HEK293T (cell line): ENCODE measurements around the gene PRKAR1B.

Source experiments
- CTCF ChIA-PET: fragments of 350-600 bp; formaldehyde crosslinking; extraction: SDS; loops from one replicate; lab custom pipeline; 2021; ENCODE audit warnings: antibody characterized with exemption, inconsistent platforms; lab: Yijun Ruan, JAX
- POLR2A ChIA-PET: fragments of 350-600 bp; formaldehyde crosslinking; extraction: SDS; loops from one replicate; lab custom pipeline; 2020; ENCODE audit warnings: antibody characterized with exemption, inconsistent platforms; lab: Yijun Ruan, JAX
- DNase-seq: peaks from one replicate; pipeline ENCODE4 v3.0.0; 2012; ENCODE audit warnings: mixed read lengths; ENCODE audit errors: extremely low spot score
- ARNT ChIP-seq: fragments of 450-650 bp; IDR thresholded peaks from 2 replicates; pipeline ENCODE4 v1.6.1; 2017; ENCODE audit warnings: mild to moderate bottlenecking
- BHLHE40 ChIP-seq: fragments of 450-650 bp; IDR thresholded peaks from 2 replicates; pipeline ENCODE4 v1.6.1; 2016; ENCODE audit warnings: mild to moderate bottlenecking, moderate library complexity, borderline replicate concordance
- CTBP1 ChIP-seq: fragments of 450-650 bp; IDR thresholded peaks from 2 replicates; pipeline ENCODE4 v1.6.1; 2016; ENCODE audit warnings: borderline replicate concordance
- ELF4 ChIP-seq: fragments of 450-650 bp; IDR thresholded peaks from 2 replicates; pipeline ENCODE4 v1.6.1; 2017; ENCODE audit warnings: antibody characterized with exemption
- FOXA1 ChIP-seq: fragments of 450-650 bp; IDR thresholded peaks from 2 replicates; pipeline ENCODE4 v1.6.1; 2016; ENCODE audit warnings: mild to moderate bottlenecking
- FOXK2 ChIP-seq: fragments of 450-650 bp; IDR thresholded peaks from 2 replicates; pipeline ENCODE4 v1.6.1; 2016; ENCODE audit warnings: mild to moderate bottlenecking
- FOXM1 ChIP-seq: fragments of 450-650 bp; IDR thresholded peaks from 2 replicates; pipeline ENCODE4 v1.6.1; 2017; ENCODE audit warnings: mild to moderate bottlenecking, borderline replicate concordance
- HDGF ChIP-seq: fragments of 450-650 bp; IDR thresholded peaks from 2 replicates; pipeline ENCODE4 v1.6.1; 2017; ENCODE audit warnings: antibody characterized with exemption, borderline replicate concordance
- L3MBTL2 ChIP-seq: fragments of 450-650 bp; conservative IDR thresholded peaks from 2 replicates; pipeline ENCODE4 v1.6.1; 2016; ENCODE audit warnings: mild to moderate bottlenecking
- LEF1 ChIP-seq: fragments of 450-650 bp; IDR thresholded peaks from 2 replicates; pipeline ENCODE4 v1.6.1; 2017; ENCODE audit warnings: mild to moderate bottlenecking, borderline replicate concordance
- NFRKB ChIP-seq: fragments of 450-650 bp; IDR thresholded peaks from 2 replicates; pipeline ENCODE4 v1.6.1; 2016; ENCODE audit warnings: mild to moderate bottlenecking, moderate library complexity
- PKNOX1 ChIP-seq: fragments of 450-650 bp; IDR thresholded peaks from 2 replicates; pipeline ENCODE4 v1.6.1; 2016
- SP1 ChIP-seq: fragments of 450-650 bp; IDR thresholded peaks from 2 replicates; pipeline ENCODE4 v1.6.1; 2017
- SUZ12 ChIP-seq: fragments of 450-650 bp; IDR thresholded peaks from 2 replicates; pipeline ENCODE4 v1.6.1; 2016; ENCODE audit warnings: mild to moderate bottlenecking
- TARDBP ChIP-seq: fragments of 450-650 bp; IDR thresholded peaks from 2 replicates; pipeline ENCODE4 v1.6.1; 2016
- ZNF384 ChIP-seq: fragments of 450-650 bp; IDR thresholded peaks from 2 replicates; pipeline ENCODE4 v1.6.1; 2016

PRKAR1B gene

GRCh38 chr7:603152-603951, 123.7 kb downstream of the PRKAR1B start:
- POLR2A ChIA-PET, result no interaction called here
- CTCF ChIA-PET, result no interaction called here
- TF ChIP-seq SUZ12, result no peak
- no peak for TF ChIP-seq LEF1
- no peak for TF ChIP-seq NFRKB
- no peak for TF ChIP-seq FOXM1
- no peak for TF ChIP-seq ZNF384
- TF ChIP-seq CTBP1, result no peak
- no peak for TF ChIP-seq ARNT
- TF ChIP-seq HDGF, result no peak
- TF ChIP-seq BHLHE40, result no peak
- no peak for TF ChIP-seq FOXA1
- DNase-seq, result no peak

GRCh38 chr7:602341-603141, 124.5 kb downstream of the PRKAR1B start:
- TF ChIP-seq SP1, result no peak
- TF ChIP-seq L3MBTL2, result no peak
- TF ChIP-seq FOXA1, result no peak
- TF ChIP-seq NFRKB, result no peak
- TF ChIP-seq ELF4, result no peak
- TF ChIP-seq TARDBP, result no peak
- no peak for TF ChIP-seq FOXM1
- no peak for TF ChIP-seq HDGF
- no peak for TF ChIP-seq SUZ12
- DNase-seq, result no peak
- ChIA-PET CTCF (no interaction called here), POLR2A (no interaction called here)

GRCh38 chr7:601595-602340, 125.3 kb downstream of the PRKAR1B start:
- TF ChIP-seq BHLHE40, result no peak
- no peak for TF ChIP-seq FOXK2
- TF ChIP-seq FOXA1, result no peak
- no peak for TF ChIP-seq NFRKB
- no peak for TF ChIP-seq ELF4
- TF ChIP-seq TARDBP, result no peak
- TF ChIP-seq ZNF384, result no peak
- no peak for TF ChIP-seq SUZ12
- TF ChIP-seq HDGF, result no peak
- no peak for TF ChIP-seq SP1
- TF ChIP-seq LEF1, result no peak
- no peak for TF ChIP-seq L3MBTL2
- no peak for TF ChIP-seq PKNOX1
- no peak for TF ChIP-seq ARNT
- DNase-seq, result no peak
- ChIA-PET POLR2A (no interaction called here), CTCF (no interaction called here)

GRCh38 chr7:601036-601594, 126.0 kb downstream of the PRKAR1B start:
- TF ChIP-seq SP1, result no peak
- TF ChIP-seq PKNOX1, result no peak
- TF ChIP-seq FOXA1, result no peak
- TF ChIP-seq ELF4, result no peak
- TF ChIP-seq HDGF, result no peak
- TF ChIP-seq L3MBTL2, result no peak
- TF ChIP-seq ZNF384, result no peak
- no peak for TF ChIP-seq NFRKB
- no peak for TF ChIP-seq TARDBP
- no peak for TF ChIP-seq FOXK2
- TF ChIP-seq BHLHE40, result no peak
- no peak for TF ChIP-seq CTBP1
- TF ChIP-seq SUZ12, result no peak
- no peak for DNase-seq
- POLR2A ChIA-PET, result no interaction called here
- CTCF ChIA-PET, result no interaction called here

GRCh38 chr7:600149-601035, 126.7 kb downstream of the PRKAR1B start:
- DNase-seq, result no peak
- TF ChIP-seq ELF4, result no peak
- TF ChIP-seq L3MBTL2, result no peak
- TF ChIP-seq NFRKB, result no peak
- no peak for TF ChIP-seq PKNOX1
- no peak for TF ChIP-seq HDGF
- TF ChIP-seq FOXA1, result no peak
- no peak for TF ChIP-seq ARNT
- no peak for TF ChIP-seq FOXM1
- TF ChIP-seq BHLHE40, result no peak
- no peak for TF ChIP-seq LEF1
- TF ChIP-seq TARDBP, result no peak
- no peak for TF ChIP-seq ZNF384
- TF ChIP-seq SUZ12, result no peak
- no peak for TF ChIP-seq SP1
- TF ChIP-seq FOXK2, result no peak
- TF ChIP-seq CTBP1, result no peak
- CTCF ChIA-PET, result no interaction called here
- POLR2A ChIA-PET, result no interaction called here
